Measurements from ENCODE around the gene TACC3.

Gene TACC3

DNA sequence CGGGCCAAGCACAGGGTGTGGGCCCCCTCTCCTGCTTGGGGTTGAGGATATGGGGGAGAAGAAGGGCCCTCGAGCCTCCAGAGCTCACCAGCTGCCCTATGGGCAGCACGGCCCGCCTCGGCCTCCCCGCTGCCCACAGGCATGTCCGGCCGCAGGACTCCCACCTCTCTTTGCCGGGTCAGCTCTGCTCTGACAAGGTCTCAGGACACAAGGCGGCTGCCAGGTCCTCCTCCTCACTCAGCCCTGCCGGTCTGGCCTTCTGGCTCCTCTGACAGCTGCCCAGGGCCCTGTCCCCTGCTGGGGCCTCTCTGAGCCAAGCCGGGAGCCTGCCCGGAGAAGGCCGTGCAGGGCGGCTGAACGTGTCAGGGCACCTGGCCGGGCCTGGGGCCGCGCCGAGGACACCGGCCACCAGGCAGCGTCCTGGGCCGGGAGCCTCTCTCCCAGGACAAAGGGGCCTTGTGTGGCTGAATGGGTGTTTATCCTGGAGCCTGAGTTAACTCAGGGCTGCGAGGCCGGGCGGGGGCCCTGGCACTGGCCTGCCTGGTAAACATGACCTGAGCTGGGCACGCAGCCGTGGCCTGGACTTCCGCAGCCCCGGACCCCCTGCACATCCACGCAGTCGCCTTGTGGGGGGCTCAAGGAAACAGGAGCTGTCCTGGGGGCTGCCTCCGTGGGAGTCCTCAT, 25.7 kb downstream of the TACC3 start:
- DNase-seq = peak in 10 of 14 donors; percentile 6 to 66 (median 46)

DNA sequence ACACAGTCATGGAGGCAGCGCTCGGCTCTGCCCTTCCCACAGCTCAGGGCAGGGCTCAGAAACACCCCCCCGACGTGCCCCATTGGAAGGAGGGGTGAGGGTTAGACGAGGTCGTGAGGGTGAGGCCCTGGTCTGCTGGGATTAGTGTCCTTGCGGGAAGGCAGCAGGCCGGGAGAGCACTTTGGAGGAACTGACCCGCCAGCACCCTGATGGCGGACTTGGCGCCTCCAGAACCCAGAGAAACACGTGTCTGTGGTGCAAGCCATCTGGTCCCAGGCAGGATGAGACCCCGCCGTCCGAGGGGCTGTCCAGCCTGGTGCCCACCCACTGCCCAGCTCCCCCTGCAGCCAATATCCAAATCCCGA, 26.3 kb downstream of the TACC3 start:
- no peak for DNase-seq

DNA sequence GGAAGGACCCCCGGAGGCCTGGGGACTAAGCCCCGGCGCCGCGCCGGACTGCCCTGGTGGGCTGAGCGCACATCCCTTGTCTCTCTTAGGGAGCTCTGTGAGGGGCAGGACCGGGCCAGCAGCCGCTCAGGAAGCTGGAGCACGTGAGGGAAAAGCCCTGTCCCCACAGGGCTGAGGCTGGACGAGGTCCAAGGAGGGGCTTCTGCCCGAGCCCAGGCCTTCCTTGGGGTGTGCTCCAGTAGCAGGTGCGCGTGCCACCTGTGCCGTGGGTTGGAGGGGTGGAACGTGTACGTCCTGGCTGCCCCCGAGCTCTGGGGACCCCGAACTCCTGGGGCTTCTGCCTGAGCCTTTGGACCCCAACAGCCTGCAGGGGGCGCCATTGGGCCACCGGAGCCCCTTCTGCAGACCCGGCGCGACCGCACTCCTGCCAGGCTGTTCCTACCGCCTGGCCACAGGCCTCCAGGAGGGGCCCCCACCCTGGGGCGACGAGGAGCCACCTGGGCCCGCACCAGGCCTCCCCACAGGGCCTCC, 27.2 kb downstream of the TACC3 start:
- peak in 10 of 14 donors; percentile 10 to 77 (median 28) for DNase-seq

DNA sequence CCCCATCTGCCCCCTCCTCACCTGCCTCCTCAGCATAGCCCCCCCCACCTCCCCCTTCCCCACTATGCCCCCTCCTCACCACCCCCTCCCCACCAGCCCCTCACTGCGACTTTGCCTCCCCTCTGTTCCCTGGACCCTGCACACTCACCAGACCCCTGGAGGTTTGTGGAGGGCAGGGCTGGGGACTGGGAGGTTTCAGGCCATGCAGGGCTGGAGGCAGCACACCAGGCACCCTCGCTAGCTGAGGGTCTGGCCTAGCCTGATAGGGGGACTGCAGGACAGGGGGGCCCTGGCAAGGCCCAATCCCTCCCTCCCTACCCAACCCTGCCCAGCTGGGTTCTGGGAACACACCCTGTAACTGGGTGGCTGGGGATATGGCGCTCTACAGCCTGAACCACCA, 28.0 kb downstream of the TACC3 start:
- no peak for DNase-seq

DNA sequence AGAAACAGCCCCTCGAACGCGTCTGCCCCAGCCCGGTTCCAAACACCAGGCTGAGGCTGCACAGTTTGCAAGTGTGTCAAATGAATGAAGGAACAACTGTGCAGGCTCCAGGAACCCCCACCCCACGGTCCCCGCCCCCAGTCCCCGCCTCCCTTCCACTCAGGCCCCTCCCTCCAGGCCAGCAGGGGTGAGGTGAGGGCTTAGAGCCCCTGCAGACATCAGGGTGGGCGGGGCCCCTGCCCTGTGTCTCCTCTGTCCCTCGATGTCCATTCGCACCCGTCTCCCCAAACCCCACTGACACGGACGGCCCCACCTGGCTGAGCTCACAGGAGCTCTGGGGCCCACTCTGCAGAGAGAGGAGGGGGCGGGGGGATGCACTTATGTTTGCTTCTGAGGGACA, 28.5 kb downstream of the TACC3 start:
- DNase-seq = no peak

DNA sequence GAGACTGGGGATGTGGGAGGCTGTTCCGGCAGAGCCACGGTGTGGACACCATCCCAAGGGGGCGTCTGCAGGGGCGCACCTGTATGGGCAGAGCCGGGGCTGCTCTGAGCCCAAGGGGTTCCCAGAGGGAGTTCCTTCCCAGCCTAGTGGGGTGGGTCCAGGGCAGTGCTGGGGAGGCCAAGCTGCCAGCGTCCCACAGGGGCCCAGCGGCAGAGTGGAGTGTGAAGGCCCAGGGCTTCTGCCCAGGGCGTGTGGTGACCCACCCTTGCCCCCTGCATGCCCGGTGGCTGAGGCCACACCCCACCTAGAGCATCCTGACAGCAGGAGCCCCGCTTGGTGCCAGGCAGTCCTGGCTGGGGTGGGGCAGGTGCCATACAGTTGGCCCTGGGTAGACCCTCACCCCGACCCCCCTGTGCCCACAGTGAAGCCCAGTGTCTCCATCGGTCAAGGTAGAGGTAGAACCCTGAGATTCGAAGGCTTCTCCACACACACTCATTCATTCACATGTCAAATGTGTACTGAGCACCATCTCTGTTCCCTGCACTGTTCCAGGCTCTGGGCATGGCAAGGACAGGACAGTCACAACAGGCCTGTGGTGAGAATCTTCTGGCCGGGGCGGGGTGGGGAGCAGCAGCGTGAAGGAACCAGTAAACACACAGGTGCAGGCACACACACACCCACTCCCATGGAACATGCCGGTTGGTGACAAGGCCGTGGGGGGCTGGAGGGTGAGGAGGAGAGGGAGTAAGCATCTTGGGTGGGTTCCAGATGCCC, 29.2 kb downstream of the TACC3 start:
- DNase-seq = no peak

DNA sequence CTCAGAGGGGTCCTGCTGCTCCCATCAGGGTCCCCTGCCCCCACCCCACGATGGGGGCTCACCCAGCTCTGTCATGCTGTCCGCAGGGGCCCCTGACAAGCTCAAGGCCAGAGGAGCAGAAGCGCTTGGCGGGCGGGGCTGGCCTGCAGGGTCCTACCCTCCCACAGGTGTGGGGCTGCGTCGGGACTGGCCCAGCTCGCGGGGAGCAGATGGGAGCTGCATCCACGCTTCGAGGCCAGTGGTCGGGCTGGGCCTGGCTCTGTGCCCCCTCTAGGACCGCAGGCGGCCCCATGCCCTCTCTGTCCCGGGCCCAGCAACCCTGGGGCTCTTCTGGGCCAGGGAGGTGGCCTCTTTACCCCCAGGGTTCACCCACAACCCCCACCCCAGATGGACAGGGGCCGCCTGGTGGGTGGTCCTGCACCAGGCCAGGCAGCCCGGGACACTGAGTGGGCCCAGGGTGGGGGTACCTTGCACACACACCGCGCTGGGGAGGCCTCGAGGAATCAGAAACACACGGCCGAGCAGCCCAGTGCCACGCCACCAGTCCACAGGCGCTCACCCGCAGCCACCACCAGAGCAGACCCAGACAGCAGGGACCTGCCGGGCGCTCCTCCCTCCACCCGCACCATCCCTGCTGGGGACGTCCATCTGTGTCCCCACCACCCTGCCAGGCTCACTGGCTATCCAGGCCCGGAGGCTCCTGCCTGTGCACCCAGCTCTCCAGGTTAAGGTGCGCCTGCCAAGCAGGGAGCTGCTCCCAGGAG, 30.0 kb downstream of the TACC3 start:
- no peak for DNase-seq

DNA sequence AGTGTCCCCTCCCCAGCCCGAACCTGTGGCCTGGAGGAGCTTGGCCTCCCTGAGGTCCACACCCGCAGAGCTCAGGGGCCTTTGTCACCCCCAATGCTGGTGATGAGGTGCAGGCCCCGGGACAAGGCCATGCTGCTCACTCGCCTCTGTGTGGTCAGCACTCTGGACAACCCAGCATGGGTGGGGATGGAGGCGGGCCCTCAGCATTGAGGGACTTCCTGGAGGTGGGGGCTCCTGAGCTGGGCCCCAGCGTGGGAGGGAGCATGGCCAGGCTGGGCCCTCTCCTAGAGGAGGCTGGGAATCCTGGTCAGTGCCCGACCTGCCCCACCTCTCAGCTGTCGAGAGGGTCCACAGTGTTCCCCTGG, 30.6 kb downstream of the TACC3 start:
- no peak for DNase-seq

DNA sequence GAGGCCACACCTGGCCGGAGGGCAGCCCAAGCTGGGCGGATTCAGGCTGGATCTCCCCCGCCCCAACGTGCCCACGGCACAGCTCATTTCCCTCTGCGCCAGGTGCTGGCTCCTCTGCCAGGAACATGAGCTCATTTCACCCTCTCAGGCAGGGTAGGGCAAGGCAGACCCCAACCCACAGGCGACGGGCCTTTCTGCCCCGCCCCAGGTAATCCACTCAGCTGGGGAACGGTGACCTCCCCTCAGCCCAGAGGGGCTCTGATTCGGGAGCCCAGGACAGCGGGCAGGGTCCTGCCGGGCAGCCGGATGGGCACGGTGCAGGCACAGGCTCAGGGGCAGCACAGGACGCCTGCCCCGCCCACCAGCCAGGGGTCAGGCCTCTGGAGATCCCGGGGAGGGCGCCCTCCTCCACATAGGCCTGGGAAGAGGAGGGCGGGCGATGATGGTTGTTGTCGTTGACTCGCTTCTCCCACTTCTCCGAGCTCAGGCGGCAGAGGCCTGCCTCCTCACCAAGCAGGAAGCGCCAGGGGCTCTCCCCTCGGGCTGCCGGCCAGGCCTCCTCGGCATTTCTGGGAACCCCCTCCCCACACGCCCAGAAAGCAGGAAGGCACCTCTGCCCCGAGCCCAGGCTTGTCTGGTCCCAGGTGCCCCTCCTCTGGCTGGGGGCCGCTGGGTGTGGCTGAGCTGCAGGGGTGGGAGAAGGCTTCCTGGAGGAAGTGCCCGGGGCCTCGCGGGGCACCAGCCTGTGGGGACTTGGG, 31.1 kb downstream of the TACC3 start:
- DNase-seq = no peak

DNA sequence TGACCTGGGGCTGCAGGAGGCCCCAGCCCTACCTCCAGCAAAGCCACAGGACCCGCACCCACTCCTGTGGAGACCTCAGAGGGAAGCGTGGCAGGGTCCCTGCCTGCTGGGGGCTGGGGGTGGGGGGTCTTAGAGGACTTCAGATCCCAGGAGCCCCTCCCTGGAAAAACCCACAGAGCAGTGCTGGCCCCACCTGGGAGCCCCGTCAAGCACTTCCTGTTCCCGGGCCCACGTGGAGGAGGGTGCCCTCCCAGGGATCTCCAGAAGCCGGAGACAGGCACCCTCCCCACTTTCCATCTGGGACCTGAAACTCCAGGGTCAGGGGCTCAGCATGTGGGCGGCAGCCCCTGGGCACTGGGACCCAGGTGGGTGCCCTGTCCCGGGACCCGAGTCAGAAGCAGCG, 32.0 kb downstream of the TACC3 start:
- DNase-seq = no peak

DNA sequence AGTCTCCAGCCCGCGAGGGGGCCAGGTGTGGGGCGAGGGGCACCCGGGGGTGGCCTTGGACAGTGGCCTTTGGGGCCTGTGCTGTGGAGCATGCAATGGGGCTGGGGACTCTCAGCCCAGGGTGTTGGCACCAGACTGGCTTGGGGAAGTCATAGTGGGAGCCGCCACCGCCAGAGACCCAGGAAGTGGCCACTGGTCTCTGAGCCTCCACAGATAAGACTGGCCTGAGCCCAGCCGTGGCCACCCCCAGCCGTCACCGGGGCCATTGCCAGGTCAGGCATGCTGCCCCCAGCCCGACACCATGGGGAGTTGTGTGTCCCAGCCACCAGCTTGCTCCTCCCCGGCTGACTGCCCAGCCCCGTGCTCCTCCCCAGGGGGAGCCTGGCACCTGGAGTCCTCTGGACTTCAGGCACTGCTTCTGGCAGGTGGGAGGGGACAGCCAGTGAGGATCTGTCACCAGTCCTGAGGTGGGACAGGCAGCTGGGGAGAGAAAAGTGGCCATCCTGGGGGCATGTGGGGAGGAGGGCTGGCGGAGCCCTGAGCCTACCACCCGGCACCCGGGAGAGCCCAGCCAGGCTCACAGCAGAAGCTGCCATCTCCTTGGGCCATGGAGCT, 32.5 kb downstream of the TACC3 start:
- DNase-seq = no peak

DNA sequence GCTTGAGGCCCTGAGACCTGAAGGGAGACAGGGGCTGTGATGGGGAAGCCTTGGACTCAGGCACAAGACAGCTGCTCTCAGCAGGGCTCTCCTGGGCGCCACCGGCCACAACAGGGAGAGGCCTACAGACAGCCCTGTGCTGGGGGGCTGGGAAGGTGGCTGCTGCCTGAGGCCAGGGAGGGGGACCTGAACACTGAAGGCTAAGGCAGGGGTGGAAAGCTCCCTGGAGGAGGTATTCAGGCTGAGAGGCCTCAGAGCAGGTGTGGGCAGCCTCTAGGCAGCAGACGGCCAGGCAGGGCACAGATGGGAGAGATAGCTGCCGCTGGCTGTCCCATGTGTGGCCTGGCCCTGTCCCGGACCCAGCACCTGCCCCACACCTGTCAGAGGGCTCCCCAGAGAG, 33.0 kb downstream of the TACC3 start:
- no peak for DNase-seq

DNA sequence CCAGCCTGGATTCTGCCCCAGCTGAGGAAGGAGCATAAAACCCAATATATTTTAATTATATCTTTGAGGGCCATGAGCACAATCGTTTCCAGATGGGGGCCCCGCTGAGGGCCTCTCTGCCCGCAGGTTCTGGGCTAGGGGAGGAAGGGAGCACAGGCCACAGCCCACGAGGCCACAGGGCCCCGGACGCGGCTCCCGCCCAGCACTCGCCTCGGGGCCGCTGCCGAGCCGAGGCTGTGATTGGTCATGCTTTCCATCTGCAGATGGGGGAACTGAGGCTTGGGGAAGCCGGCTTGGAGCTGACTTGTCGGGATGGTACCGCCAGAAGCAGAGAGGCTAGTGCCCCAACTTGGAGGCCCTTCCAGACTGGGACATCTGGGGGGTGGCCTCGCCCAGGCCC, 34.0 kb downstream of the TACC3 start:
- no peak for DNase-seq

DNA sequence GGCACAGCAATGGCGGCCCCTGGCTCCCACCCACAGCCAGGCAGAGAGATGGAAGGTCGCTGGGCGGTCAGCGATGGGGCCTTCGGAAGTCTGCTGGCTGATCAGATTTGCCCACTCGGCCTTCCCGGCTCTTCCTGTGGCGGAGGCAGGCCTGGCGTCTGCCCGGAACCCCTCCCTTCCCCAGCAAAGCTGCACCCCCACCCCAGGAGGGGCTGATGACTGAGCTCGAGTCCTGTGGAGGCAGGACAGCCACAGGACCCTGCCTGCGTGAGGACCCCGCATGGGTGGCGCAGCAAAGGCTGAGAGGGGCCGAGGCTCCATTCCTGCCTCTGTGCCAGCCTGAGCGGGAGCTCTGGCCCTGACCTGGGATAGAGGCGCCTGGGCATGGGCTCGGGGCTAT, 34.8 kb downstream of the TACC3 start:
- no peak for DNase-seq

DNA sequence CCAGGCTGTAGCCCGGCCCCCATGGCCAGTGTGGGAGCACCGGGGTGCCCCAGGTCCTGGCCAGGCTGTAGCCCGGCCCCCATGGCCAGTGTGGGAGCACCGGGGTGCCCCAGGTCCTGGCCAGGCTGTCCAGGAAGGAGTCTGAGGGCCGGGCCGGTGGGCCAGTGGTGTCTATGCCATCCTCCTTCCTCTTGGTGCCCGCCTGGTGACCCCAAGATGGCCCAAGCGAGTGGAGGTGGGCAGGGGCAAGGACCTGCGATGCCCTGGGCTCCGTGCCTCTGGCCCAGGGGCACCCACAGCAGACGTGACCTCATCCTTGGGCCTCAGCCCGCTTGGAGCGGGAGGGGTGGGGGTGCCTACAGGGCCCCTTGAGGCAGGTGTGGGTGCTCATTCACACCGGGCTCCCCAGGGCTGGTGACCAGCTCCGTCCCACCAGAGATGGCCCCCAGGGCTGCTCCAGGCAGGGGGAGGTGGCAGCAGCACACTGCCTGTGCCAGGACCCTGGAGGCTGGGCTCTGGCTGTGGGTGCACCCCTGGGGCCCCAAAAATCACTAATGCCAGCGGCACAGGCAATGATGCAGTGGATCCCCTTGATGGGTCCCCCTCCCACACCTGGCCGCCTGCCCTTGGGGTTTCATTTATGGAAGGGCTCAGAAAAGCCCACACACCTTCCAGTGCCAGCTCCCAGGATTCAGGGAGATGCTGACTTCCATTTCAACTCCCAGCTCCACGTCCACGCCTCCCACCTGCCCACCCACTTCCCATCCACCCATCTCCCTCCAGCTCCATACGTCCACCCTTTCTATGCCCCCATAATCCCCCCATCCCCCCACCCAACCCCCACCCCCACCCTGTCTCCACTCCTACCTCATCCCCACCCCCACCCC, 35.8 kb downstream of the TACC3 start:
- DNase-seq = no peak

DNA sequence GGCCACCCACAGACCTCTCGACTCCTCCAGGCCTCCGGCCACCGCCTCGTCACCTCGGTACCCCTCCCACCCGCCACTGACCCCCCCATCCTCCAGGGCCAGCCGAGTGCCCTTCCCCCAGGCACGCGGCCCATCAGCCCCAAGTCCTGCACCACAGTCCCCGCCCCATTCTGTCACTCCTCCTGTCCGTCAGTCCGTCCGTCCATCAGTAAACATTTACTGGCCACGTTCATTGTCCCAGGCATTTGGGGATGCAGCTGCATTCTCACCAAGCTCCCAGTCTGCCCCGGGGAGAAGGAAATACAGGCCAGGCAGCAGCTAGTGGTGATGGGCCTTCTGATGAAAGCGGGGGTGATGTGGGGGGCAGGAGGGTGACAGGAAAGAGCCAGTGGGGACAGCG, 36.5 kb downstream of the TACC3 start:
- no peak for DNase-seq

DNA sequence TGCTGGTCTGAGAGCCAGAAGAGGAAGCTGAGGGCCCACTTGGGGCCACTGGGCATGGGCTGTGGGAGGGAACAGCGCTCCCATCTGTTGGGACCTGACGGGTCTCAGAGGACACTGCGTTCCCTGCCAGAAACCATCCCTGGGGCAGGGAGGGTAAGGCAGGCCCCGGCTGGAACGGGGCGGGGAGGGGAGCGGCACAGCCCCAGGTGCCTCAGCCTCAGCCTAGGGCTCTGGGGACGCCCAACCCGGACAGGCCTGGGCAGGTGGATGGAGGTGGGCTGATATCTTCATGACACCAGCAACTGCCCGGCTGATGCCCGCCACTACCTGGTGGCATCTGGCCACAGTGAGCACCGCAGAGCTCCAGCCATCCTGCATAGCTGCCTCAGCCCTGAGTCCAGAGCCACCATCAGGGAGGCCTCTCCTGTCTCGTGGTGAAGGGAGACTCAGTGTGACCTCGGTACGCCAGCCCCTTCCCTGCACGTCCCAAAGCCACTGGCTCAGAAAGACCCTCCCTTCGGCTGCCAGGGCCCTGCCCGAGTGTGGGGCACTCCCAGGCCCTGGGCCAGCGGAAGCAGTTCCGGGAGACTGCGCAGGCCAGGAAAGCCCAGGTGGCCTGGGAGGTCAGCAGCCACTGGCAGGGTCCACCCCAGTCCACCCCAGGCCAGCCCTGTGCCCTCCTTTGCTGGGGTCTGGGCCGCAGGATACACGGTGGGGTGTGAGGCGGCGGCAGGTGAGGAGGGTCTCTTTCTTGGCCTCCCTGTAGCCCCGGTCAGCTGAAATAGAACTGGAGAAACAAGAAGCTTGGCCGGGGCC, 37.2 kb downstream of the TACC3 start:
- no peak for DNase-seq

DNA sequence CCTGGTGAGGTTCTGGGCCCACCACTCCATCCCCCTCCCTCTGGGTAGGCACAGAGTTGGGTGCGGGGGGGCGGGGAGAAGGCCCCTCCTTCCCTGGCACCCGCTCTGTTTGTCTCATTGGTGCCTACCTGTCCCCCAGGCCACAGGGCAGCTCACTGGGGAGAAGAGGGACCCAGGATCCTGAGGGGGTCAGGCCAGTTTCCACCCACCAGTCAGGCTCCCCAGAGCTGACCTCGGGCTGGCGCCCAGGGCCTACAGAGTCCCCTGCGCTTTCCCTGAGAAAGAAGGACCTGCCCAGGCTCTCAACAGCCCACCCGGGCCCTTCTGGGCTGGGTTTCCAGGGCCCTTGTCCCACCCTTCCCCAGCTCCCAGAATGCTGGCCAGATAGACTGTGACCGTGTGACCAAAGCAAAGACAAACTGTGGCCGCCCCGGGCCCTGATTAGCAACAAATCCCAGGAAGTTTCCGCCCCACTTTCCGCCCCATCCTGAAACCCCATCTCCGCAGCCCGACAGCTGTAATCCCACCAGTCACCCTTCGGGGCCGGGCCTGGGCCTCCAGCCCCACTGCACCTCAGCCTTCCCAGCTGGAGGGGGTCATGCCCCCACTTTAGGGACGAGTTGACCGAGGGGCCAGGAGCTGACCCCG, 38.0 kb downstream of the TACC3 start:
- no peak for DNase-seq

DNA sequence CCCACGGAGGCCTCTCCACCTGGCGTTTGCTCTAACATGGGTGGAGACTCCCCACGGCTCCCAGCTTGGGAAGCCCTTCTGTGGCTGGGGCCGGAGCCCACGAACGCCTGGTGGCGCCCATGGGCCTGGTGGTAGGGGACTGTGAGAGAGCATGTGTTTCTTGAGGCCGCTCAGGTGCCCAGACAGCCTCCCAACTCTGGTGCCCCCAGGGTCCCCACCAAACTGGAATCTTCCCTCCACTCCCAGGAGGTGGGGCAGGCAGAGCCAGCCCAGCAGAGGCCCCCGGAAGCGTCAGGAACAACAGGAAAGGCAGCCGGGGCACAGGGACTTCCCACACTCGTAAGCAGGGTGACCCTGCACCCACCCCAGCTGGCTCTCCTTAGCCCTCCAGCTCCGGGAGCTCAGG, 38.5 kb downstream of the TACC3 start:
- no peak for DNase-seq
